GM10266 (cell line): ENCODE data around the gene IFI27L2.

Experiments used
- DNase-seq: peaks from one replicate; pipeline ENCODE4 v3.0.0; 2012; ENCODE audit errors: extremely low spot score
- TF ChIP-seq, protein P1 (sequence below): IDR thresholded peaks from 2 replicates; pipeline ENCODE4 v1.5.1; 2012; ENCODE audit warnings: mild to moderate bottlenecking, low read depth; ENCODE audit not compliant: control insufficient read depth, insufficient read depth; ENCODE audit errors: missing control alignments

Gene IFI27L2

GRCh38 chr14:94101748-94102147 is 27.7 kb downstream of the IFI27L2 start:
- DNase-seq, result no peak
- TF ChIP-seq, protein P1, sequence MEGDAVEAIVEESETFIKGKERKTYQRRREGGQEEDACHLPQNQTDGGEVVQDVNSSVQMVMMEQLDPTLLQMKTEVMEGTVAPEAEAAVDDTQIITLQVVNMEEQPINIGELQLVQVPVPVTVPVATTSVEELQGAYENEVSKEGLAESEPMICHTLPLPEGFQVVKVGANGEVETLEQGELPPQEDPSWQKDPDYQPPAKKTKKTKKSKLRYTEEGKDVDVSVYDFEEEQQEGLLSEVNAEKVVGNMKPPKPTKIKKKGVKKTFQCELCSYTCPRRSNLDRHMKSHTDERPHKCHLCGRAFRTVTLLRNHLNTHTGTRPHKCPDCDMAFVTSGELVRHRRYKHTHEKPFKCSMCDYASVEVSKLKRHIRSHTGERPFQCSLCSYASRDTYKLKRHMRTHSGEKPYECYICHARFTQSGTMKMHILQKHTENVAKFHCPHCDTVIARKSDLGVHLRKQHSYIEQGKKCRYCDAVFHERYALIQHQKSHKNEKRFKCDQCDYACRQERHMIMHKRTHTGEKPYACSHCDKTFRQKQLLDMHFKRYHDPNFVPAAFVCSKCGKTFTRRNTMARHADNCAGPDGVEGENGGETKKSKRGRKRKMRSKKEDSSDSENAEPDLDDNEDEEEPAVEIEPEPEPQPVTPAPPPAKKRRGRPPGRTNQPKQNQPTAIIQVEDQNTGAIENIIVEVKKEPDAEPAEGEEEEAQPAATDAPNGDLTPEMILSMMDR, result no peak

GRCh38 chr14:94100847-94101246 is 28.6 kb downstream of the IFI27L2 start:
- no peak for DNase-seq
- TF ChIP-seq, protein P1, result no peak

- TF ChIP-seq, protein P1, result no peak
- no peak for DNase-seq
Measured at GRCh38 chr14:94099006-94099405, 30.4 kb downstream of the IFI27L2 start.

DNA sequence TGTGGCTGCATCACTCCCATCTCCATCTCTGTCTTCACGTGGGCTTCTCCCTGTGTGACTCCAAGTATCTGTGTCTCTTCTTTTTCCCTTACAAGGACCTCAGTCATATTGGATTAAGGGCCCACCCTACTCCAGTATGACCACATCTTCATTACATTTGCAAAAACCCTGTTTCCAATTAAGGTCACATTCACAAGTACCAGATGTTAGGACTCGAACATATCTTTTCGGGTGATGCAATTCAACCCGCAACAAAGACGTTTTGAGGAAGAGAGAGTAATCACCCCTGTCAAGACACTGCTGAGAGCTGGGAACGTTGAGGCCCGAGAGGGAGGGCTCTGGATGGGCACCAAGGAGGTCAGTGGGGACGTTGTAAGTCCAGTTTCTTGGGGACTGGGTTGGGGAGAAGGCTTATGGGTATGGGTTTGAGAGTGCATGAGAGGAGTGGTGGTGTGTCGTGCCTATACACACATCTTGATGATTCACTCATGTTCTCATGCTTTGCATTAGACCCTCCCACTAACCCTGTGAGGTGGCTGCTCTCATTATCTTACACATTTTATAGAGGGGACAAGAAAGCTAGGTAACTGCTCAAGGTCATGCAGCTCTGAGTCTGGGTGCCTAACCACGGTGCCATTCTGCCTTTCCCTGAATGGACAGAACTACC is 30.9 kb downstream of the IFI27L2 start:
- DNase-seq, result no peak
- TF ChIP-seq, protein P1, result no peak

GRCh38 chr14:94097091-94097490 is 32.3 kb downstream of the IFI27L2 start:
- TF ChIP-seq, protein P1, result no peak
- DNase-seq, result no peak

- no peak for DNase-seq
- TF ChIP-seq, protein P1, result no peak
Measured at GRCh38 chr14:94093418-94093817, 36.0 kb downstream of the IFI27L2 start.

DNA sequence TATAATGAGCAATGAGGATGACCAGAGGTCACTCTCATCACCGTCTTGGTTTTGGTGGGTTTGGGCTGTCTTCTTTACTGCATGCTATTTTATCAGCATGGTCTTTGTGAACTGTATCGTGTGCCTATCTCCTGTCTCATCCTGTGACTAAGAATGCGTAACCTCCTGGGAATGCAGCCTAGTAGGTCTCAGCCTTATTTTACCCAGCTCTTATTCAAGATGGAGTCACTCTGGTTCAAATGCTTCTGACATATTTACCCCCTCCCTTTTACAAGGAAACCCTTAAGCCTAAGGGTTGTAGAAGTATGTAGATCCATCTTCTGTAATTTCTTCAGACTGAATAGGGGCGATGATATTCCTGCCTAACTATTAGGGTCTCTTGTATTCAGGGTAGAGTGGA is 39.9 kb downstream of the IFI27L2 start:
- no peak for DNase-seq
- TF ChIP-seq, protein P1, result no peak
